GM19468 (cell line): ENCODE measurements around the gene NAAA.

Source experiments
- ATAC-seq: cut with Tn5 transposase; IDR thresholded peaks from one replicate; pipeline ENCODE4 v1.9.1; 2021; ENCODE audit warnings: mild to moderate bottlenecking, moderate library complexity, moderate number of reproducible peaks; ENCODE audit not compliant: unreplicated experiment; ENCODE audit errors: extremely low read depth

Gene NAAA

DNA sequence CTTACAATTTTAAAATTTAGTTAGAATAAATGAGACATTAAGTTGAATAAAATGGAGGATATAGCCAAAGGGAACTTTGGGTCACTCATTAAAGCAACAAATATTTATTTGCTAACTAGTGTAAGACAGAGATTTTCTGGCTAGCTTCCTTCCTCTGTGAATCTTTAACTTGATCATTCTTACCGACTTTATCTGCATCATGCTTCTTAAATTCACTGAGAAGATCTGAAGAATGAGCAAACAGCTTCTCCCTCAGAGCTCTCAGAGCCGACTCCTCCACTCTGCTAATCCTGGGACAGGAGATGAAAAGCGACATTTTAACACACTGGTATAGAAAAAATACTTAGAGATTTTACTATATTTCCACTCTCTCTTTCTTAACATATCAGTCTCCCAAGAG lies 73.7 kb downstream of the NAAA start:
- no peak for ATAC-seq
